ENCODE results near the gene BRD1. TPM values are rescaled to one million over a fixed set of nuclear protein-coding genes. Genes with fewer than 3 reads are reported as not detected.

The BRD1 gene
- polyA plus RNA-seq, 1 donor from 2014 or later: 79.3 TPM

DNA sequence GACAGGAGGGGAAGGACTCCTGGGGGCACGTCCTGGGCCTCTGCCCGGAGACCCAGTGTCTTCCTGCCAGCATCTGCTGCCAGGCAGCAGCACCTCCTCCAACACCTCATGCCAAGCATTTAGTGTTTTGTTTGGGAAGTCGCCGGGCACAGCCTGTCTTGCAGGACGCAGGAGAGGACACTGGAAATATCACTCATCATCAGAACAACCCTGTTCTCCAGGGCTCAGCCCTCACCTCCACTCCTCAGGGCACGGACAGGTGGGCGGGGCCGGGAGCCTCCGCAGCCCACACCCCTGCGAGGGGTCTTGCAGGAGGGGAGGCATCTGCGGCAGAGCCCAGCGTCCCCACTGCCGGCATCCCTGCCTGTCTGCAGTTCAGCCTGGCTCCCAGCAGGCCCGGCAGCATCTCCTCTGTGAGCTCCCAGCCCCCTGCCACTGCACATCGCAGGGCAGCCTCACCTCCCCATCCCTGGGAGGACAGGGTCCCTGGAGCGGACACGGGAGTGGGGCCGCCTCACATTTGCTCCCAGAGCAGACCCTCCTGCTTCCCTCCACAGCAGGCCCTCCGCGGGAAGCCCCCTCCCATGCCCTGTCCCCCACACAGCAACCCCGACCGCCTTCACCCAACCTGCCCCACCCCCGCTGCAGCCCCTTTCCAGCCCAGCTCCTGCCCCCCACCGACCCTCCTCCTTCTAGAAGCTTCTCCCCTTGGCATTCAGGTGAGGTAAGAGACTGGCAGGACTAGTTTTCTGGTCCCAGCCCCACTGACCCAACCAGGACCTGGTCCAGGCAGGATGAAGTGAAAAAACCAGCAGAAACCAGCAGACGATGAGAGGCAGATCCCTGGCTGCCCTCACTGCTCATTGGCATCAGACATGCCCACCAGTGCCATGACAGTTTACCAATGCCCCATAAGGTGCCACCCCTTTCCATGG lies 72.7 kb downstream of the BRD1 start:
- Histone ChIP-seq H3F3A (ENCODE audit: insufficient read depth, low read length, poor library complexity, severe bottlenecking) (no peaks in the 10 kb centered on the region), H3K9me2 (ENCODE audit: insufficient read depth, low read length) (no peaks in the 10 kb centered on the region), H4K20me1 (ENCODE audit: insufficient read depth) (no peaks in the 10 kb centered on the region), H3K79me2 (replicated peaks; ENCODE audit: insufficient read depth, low read length) (no peaks in the 10 kb centered on the region), H3K4me3 (ENCODE audit: low read length) (no peak overlapping the region), H3K9me3 (ENCODE audit: low read length) (peaks cover 5% of the 10 kb centered on the region), H3K4me2 (ENCODE audit: low read length) (no peak overlapping the region), H3K27me3 (ENCODE audit: insufficient read depth, low read depth, low read length) (no peaks in the 10 kb centered on the region), H3K9ac (ENCODE audit: low read length) (no peak overlapping the region), H3K36me3 (ENCODE audit: insufficient read depth, low read length) (no peaks in the 10 kb centered on the region), H2AFZ (ENCODE audit: low read depth, low read length) (no peak overlapping the region), H3K27ac (ENCODE audit: low read length) (no peak overlapping the region)
- TF ChIP-seq EP300 (conservative IDR thresholded peaks at IDR 0.05; ENCODE audit: poor library complexity, severe bottlenecking): no peak
- TF ChIP-seq TAF1 (IDR thresholded peaks at IDR 0.05; ENCODE audit: low read depth): no peak
- TF ChIP-seq MXI1 (conservative IDR thresholded peaks at IDR 0.05; ENCODE audit: poor library complexity, severe bottlenecking): no peak
- TF ChIP-seq SMC3 (conservative IDR thresholded peaks at IDR 0.05; ENCODE audit: poor library complexity): no peak
- TF ChIP-seq, protein P1, sequence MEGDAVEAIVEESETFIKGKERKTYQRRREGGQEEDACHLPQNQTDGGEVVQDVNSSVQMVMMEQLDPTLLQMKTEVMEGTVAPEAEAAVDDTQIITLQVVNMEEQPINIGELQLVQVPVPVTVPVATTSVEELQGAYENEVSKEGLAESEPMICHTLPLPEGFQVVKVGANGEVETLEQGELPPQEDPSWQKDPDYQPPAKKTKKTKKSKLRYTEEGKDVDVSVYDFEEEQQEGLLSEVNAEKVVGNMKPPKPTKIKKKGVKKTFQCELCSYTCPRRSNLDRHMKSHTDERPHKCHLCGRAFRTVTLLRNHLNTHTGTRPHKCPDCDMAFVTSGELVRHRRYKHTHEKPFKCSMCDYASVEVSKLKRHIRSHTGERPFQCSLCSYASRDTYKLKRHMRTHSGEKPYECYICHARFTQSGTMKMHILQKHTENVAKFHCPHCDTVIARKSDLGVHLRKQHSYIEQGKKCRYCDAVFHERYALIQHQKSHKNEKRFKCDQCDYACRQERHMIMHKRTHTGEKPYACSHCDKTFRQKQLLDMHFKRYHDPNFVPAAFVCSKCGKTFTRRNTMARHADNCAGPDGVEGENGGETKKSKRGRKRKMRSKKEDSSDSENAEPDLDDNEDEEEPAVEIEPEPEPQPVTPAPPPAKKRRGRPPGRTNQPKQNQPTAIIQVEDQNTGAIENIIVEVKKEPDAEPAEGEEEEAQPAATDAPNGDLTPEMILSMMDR (IDR thresholded peaks at IDR 0.05; ENCODE audit: poor library complexity, severe bottlenecking): no peak
- TF ChIP-seq, protein P2, sequence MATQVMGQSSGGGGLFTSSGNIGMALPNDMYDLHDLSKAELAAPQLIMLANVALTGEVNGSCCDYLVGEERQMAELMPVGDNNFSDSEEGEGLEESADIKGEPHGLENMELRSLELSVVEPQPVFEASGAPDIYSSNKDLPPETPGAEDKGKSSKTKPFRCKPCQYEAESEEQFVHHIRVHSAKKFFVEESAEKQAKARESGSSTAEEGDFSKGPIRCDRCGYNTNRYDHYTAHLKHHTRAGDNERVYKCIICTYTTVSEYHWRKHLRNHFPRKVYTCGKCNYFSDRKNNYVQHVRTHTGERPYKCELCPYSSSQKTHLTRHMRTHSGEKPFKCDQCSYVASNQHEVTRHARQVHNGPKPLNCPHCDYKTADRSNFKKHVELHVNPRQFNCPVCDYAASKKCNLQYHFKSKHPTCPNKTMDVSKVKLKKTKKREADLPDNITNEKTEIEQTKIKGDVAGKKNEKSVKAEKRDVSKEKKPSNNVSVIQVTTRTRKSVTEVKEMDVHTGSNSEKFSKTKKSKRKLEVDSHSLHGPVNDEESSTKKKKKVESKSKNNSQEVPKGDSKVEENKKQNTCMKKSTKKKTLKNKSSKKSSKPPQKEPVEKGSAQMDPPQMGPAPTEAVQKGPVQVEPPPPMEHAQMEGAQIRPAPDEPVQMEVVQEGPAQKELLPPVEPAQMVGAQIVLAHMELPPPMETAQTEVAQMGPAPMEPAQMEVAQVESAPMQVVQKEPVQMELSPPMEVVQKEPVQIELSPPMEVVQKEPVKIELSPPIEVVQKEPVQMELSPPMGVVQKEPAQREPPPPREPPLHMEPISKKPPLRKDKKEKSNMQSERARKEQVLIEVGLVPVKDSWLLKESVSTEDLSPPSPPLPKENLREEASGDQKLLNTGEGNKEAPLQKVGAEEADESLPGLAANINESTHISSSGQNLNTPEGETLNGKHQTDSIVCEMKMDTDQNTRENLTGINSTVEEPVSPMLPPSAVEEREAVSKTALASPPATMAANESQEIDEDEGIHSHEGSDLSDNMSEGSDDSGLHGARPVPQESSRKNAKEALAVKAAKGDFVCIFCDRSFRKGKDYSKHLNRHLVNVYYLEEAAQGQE (IDR thresholded peaks at IDR 0.05; ENCODE audit: borderline replicate concordance): no peak
- TF ChIP-seq POLR2AphosphoS5 (IDR thresholded peaks at IDR 0.05): no peak
- no peak for TF ChIP-seq RAD21 (conservative IDR thresholded peaks at IDR 0.05)
- no peak for TF ChIP-seq EZH2 (IDR thresholded peaks at IDR 0.05; ENCODE audit: borderline replicate concordance, insufficient read depth, low read length, poor library complexity, severe bottlenecking)

DNA sequence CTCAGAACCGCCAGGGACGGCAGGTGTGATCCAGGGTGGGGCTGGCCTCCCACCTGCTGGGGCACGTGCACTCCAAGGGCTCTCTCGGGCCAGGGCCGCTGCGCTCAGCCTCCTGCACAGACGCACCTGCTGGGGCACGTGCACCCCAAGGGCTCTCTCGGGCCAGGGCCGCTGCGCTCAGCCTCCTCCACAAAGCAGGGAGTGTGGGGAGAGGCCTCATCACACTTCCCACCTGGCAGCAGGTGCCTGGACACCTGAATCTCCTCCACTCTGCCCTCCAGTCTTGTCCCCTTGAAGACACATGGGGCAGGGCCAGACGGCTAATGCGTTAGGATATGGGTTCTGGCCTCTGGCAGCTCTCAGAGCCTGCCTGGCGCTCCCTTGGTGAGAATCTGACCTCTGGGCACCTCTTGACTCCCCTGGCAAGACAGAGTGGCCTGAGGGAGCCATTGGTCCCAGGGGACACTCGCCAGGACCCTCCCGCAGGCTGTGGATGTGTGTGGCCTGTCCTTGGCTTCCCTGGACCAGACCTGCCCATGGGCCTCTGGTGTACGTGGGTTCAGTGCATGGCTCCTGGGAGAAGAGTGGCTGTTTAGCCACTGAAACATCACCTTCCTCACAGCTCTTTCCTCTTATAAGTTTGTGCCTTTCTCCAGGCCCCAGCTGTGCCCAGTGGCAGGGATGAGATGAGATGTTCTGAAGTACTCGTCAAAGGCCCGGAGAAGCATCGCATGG lies 73.5 kb downstream of the BRD1 start:
- no peaks in the 10 kb centered on the region for H4K20me1 ChIP-seq (ENCODE audit: insufficient read depth)
- no peak overlapping the region for H3K27ac ChIP-seq (ENCODE audit: low read length)
- TF ChIP-seq, protein P1 (IDR thresholded peaks at IDR 0.05; ENCODE audit: poor library complexity, severe bottlenecking): no peak
- no peak for TF ChIP-seq EP300 (conservative IDR thresholded peaks at IDR 0.05; ENCODE audit: poor library complexity, severe bottlenecking)
- no peak for TF ChIP-seq SMC3 (conservative IDR thresholded peaks at IDR 0.05; ENCODE audit: poor library complexity)
- no peaks in the 10 kb centered on the region for H3K9me2 ChIP-seq (ENCODE audit: insufficient read depth, low read length)
- no peak overlapping the region for H3K9ac ChIP-seq (ENCODE audit: low read length)
- H3K36me3 ChIP-seq (ENCODE audit: insufficient read depth, low read length): no peaks in the 10 kb centered on the region
- no peaks in the 10 kb centered on the region for H3F3A ChIP-seq (ENCODE audit: insufficient read depth, low read length, poor library complexity, severe bottlenecking)
- peaks cover 5% of the 10 kb centered on the region for H3K9me3 ChIP-seq (ENCODE audit: low read length)
- H3K4me2 ChIP-seq (ENCODE audit: low read length): no peak overlapping the region
- no peak overlapping the region for H3K4me3 ChIP-seq (ENCODE audit: low read length)
- no peaks in the 10 kb centered on the region for H3K79me2 ChIP-seq (replicated peaks; ENCODE audit: insufficient read depth, low read length)
- no peaks in the 10 kb centered on the region for H3K27me3 ChIP-seq (ENCODE audit: insufficient read depth, low read depth, low read length)
- no peak overlapping the region for H2AFZ ChIP-seq (ENCODE audit: low read depth, low read length)

Data from neural cell (in vitro differentiated cells).